Cardiac fibroblast (primary cell): ENCODE measurements around the gene RASSF8.

Experiments
- DNase-seq, 2 donors: peaks; one replicate each; pipeline versions ENCODE4 v3.0.0 to v3.0.0-alpha.2; 2010; ENCODE audit warnings: low read depth in 2 of 2
- H3K4me3 ChIP-seq, 2 donors: replicated peaks in 1 of 2; 1 replicate in 1 of 2; 2 replicates in 1 of 2; pipeline ENCODE4 v1.5.1; 2011; ENCODE audit warnings: low read depth in 2 of 2, low read length in 2 of 2, mild to moderate bottlenecking in 2 of 2, moderate library complexity in 1 of 2
- CTCF ChIP-seq: IDR thresholded peaks from one replicate; pipeline ENCODE4 v1.5.1; 2011; ENCODE audit warnings: low read depth, mild to moderate bottlenecking, low read length, inconsistent platforms

Gene RASSF8

DNA sequence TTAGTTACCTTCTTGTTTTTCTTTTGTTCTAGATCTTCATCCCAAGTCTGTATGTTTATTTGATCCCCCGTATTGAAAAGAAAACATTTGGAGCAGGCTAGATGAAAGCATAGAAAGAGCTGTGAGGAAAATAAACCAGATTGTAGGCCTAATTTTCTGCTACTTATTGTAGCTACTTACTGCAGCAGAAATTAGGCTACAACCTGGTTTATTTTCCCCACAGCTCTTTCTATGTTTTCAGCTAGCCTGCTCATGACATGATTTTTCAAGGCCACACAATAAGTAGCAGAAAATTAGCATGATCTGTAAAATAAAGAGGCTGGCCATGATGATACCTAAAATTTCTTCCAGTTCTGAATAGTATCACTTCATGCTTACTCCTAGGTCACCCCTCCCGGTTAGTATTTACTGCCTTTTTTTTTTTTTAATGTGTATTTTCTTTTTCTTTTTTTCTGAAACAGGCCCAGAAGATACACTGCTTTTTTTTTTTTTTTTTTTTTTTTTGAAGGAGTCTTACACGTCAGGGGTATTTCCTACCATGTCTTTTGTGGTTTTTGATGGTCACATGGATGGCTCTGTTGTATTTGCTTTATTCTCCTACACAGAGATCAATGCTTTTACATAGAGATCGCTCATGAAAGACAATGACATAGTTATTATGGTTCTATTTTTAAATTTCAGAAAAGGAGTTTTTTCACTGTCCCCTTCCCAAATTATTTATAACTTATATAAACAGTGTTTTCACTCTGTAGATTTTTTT is 134.0 kb downstream of the RASSF8 start:
- H3K4me3 ChIP-seq: no peak overlapping the region
- TF ChIP-seq CTCF: no peak
- DNase-seq: peak in 1 of 2 donors; percentile 51

DNA sequence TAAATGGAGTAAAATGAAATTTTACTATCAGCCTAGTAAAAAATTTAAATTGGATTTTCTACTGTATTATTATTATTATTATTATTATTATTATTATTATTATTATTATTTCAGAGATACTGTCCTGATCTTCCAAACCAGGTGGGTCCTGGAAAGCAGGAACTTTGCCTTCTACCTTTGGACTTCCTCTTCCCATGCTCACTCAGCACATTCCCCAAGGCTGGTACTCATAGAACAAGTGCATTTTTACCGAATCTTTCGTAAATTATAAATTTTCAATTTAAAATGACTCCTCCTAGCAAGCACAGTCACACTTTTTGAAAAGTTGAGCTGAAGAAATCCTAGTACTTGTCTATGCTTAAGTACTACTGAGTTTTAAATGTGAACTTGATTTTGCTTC is 136.7 kb downstream of the RASSF8 start:
- TF ChIP-seq CTCF: no peak
- H3K4me3 ChIP-seq: no peak overlapping the region
- DNase-seq: no peak

DNA sequence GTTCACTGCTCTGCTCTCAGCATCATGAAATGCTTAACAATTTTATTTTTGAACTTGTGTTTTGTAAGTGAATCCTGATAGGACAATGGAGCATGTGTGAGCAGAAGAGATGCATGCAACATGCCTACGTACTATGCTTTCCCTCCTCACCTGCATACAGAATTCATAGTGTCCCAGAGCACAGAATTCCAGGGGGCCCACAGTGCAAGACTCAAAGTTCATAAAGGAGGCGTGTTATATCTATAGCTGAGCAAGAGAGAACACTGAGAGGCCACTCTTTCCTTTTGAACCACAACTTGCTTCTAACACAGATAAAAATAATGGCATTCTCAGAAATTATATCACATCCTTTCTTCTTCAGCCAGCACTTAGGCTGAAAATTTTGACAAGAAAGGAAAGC is 137.6 kb downstream of the RASSF8 start:
- no peak for TF ChIP-seq CTCF
- no peak overlapping the region for H3K4me3 ChIP-seq
- DNase-seq: no peak

DNA sequence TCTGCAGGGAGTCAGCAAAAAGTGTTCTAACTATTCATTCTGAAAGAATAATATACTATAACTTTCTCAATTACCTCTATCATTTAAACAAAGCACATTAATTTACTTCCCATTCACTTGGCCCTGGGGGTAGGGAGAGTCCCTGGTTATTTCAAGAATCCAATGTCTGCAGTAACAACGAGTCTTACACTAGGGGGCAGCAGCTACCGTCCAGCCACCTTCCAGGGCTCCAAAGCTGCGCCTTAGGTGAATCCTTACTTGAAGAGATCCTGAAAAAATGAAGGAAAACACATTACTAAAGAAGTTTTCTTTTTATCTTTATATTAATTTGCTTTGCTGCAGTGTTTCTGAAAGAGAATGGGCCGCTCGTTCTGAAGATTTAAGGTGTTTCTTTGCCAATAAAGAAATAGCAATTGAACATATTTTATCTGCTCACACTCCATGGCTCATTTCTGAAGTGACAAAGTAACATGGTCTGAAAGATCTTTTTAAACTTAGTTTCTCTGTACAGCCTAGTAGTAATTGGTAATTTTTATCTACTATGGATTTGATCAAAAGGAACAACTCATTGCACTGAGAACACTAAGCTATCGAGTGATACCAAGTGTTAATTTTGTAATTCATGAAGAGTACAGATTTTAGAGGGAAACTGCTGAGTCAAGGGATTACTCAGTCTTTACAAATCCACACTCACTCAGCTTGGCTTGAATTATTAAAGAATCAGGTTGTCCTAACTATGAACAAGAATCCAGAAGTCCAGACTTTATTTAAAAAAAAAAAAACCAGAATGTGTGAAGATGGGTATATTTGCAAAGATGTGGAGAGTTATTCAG is 138.8 kb downstream of the RASSF8 start:
- peak; percentile 83 to 86 for DNase-seq
- peak; percentile 93 for TF ChIP-seq CTCF
- no peak overlapping the region for H3K4me3 ChIP-seq

GRCh38 chr12:26100666-26101349 is 142.3 kb downstream of the RASSF8 start:
- H3K4me3 ChIP-seq: no peak overlapping the region
- no peak for TF ChIP-seq CTCF
- DNase-seq: no peak

GRCh38 chr12:26101350-26101734 is 142.9 kb downstream of the RASSF8 start:
- no peak overlapping the region for H3K4me3 ChIP-seq
- TF ChIP-seq CTCF: no peak
- no peak for DNase-seq
